Right cardiac atrium (tissue), 5 donors: Measurements from ENCODE around the gene FCMR. TPM values are rescaled to one million over a fixed set of nuclear protein-coding genes. Genes with fewer than 3 reads are reported as not detected.

Source experiments
- ATAC-seq, 2 donors: fragments of 200-7000 bp; cut with Tn5 transposase; one replicate each; pipeline versions ENCODE4 v1.8.0 to v1.9.1; 2020; ENCODE audit warnings: moderate library complexity in 2 of 2, mild to moderate bottlenecking in 1 of 2
- DNase-seq, 3 donors: peaks; one replicate each; pipeline ENCODE4 v3.0.0-alpha.2; 2020
- H3K27ac ChIP-seq: one replicate; pipeline ENCODE4 v1.5.1; 2013; ENCODE audit warnings: mild to moderate bottlenecking, low read length, control low read depth, moderate library complexity
- H3K27me3 ChIP-seq: one replicate; pipeline ENCODE4 v1.6.1; 2013; ENCODE audit not compliant: control insufficient read depth, insufficient read depth
- H3K4me1 ChIP-seq: one replicate; pipeline ENCODE4 v1.6.1; 2013; ENCODE audit warnings: low read length; ENCODE audit not compliant: control insufficient read depth, insufficient read depth
- H3K4me3 ChIP-seq: one replicate; pipeline ENCODE4 v1.5.1; 2013; ENCODE audit warnings: low read length, control low read depth
- H3K9me3 ChIP-seq: one replicate; pipeline ENCODE4 v1.6.1; 2013; ENCODE audit warnings: low read length; ENCODE audit not compliant: control insufficient read depth
- WGBS: extraction: QIAGEN DNeasy Blood & Tissue Kit; methylation state at CpG from one replicate; pipeline ENCODE4 v1.1.7; 2013; 5-methylcytosine and 5-hydroxymethylcytosine counted together
- intact Hi-C, 4 donors: fragments of 100-400 bp; cut with DNase I; formaldehyde crosslinking; loops; one replicate each; pipeline versions ENCODE4 v1.11.0 to v1.14.0; 2022 to 2023
- long read RNA-seq, 4 donors: library from polyadenylated mRNA; unstranded; transcript quantifications; one replicate each; pipeline ENCODE4 v2.0.0, GENCODE V29; 2020 to 2021
- polyA plus RNA-seq: library from polyadenylated mRNA; stranded (reverse); fragments of 200-250 nt; gene quantifications from one replicate; pipeline ENCODE4 v1.2.3, GENCODE V29; 2013
- total RNA-seq, 4 donors: library from RNA; stranded (reverse); fragmentation: NEBNext Ultra II Directional; extraction: Animal tissue kit (Norgen Biotek cat#: 25700); gene quantifications; one replicate each; pipeline ENCODE4 v1.2.1, GENCODE V29; 2021
- donor health status: healthy with polysubstance abuse.
- donor health status: DM: no; HTN: yes; CAD: no.
- donor health status: DM: no; HTN: no; CAD: no.
- donor health status: DM: no; HTN: yes; CAD: no; lungs with severe emphysema.
- donor health status: DM: yes; HTN: yes; CAD: no.

FCMR gene, protein sequence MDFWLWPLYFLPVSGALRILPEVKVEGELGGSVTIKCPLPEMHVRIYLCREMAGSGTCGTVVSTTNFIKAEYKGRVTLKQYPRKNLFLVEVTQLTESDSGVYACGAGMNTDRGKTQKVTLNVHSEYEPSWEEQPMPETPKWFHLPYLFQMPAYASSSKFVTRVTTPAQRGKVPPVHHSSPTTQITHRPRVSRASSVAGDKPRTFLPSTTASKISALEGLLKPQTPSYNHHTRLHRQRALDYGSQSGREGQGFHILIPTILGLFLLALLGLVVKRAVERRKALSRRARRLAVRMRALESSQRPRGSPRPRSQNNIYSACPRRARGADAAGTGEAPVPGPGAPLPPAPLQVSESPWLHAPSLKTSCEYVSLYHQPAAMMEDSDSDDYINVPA
- total RNA-seq (1 to 10 TPM; 1.7 to 2.7 (median 2.1) TPM), polyA plus RNA-seq (0.81 TPM)
- long read RNA-seq, donor 1, partial matches to known transcripts, result 0 of 1 reads
- long read RNA-seq, donor 1, other reads (novel, unspliced or antisense), result 1 of 1 reads
- long read RNA-seq, donor 2, partial matches to known transcripts, result 0 of 4 reads
- long read RNA-seq, donor 2, other reads (novel, unspliced or antisense), result 2 of 4 reads
- long read RNA-seq, donor 3, partial matches to known transcripts, result 1 of 1 reads
- long read RNA-seq, donor 3, other reads (novel, unspliced or antisense), result 0 of 1 reads
- long read RNA-seq, donor 4, result 0 reads

DNA sequence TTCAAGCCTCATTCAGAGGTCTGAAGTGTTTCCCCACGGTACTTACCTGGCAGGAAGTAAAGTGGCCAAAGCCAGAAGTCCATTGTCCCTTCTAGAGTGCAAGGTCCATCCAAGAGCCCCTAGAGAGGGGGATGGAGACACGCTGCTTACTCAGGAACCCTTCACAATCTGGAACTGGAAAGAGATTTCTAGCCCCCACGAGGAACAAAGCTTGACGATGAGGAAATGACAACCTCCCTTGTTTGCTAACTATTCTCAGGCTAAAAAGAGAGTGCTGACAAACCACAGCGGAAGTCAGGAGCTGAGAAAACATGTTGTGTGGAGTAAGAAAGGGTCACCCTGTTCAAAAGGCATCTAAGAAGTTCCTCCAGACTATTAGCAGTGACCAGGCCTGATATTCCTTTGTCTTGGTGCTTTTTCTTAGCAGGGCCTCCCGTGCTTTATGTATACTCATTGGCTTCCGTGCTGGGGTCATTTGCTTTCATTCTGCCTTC lies at the start of gene FCMR:
FCMR (minus strand) TSS at position 170 of the 494 bp plus-strand sequence; CDS start at position 83, 87 bp downstream.
- intact Hi-C loops, result no loop called here
- no peaks in the 10 kb centered on the region for H3K27me3 ChIP-seq
- no peak for DNase-seq
- no peak within 1 kb of the TSS for H3K27ac ChIP-seq
- H3K9me3 ChIP-seq, result no peaks in the 10 kb centered on the region
- no peaks in the 10 kb centered on the region for H3K4me1 ChIP-seq
- ATAC-seq, result peak in 1 of 2 donors; percentile 24
- no peak within 1 kb of the TSS for H3K4me3 ChIP-seq
- 45% methylated on average over 7 of the region's 7 CpGs for WGBS

DNA sequence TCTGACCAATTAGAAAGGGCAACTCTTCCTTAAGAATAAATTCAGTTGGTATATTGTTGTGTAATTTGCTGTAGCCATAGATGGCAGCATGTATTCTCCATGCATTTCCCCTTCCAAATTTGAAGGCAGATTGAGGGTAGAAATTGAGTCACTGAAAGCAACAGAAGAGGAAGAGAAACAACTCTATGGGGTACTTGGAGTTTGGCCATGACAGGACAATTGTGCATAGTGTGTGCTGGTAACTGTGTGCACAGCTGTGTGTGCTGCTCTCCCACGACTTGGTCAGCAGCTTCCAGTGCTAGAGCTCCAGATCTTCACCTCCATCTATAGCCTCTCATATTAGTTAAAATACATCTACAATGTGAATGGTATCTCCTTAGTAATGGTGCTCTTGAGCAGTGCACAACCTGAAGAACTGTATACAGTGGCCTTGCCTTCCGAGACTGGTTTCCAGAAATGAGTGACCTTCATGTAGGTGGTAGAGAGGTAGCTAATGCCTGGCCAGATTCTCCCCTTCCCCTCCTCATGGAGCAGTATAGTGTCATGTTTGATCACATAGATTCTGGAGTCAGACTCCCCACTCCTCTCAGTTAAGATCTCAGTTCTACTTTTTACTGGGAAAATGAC lies 49.4 kb upstream of the FCMR start:
- H3K4me3 ChIP-seq, result no peak overlapping the region
- intact Hi-C loops, result no loop called here
- H3K27me3 ChIP-seq, result no peaks in the 10 kb centered on the region
- no peaks in the 10 kb centered on the region for H3K9me3 ChIP-seq
- H3K27ac ChIP-seq, result no peak overlapping the region
- 65% methylated on average over 2 of the region's 2 CpGs for WGBS
- no peaks in the 10 kb centered on the region for H3K4me1 ChIP-seq
- ATAC-seq, result no peak
- no peak for DNase-seq

DNA sequence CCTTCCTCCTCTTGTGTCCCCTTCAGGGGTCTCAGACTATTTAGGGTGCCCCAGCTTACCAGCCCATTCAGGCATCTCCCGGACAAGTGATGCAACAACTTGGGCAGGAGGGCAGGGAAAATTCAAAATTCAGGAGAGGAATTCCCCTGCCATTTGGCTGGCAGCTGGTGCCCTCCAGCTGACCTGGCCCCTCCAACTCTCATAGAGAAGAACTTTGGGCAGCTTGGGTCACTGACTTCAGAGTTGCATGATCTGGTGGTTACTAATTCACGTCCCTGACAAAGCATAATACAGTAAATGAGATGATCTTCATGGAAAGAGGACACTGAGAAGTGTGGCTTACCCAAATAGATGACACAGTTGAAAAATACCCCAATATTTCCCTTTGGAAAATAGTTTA lies 48.7 kb upstream of the FCMR start, which contains the start of gene FCAMR:
FCAMR (minus strand) TSS at position 15 of the 400 bp plus-strand sequence. CDS start 335 bp downstream, outside the sequence.
- H3K27me3 ChIP-seq, result no peaks in the 10 kb centered on the region
- H3K4me1 ChIP-seq, result no peaks in the 10 kb centered on the region
- no peaks in the 10 kb centered on the region for H3K9me3 ChIP-seq
- no peak for DNase-seq
- H3K27ac ChIP-seq, result no peak within 1 kb of the TSS
- ATAC-seq, result no peak
- 77% methylated on average over 2 of the region's 2 CpGs for WGBS
- intact Hi-C loops, result no loop called here
- H3K4me3 ChIP-seq, result no peak within 1 kb of the TSS

DNA sequence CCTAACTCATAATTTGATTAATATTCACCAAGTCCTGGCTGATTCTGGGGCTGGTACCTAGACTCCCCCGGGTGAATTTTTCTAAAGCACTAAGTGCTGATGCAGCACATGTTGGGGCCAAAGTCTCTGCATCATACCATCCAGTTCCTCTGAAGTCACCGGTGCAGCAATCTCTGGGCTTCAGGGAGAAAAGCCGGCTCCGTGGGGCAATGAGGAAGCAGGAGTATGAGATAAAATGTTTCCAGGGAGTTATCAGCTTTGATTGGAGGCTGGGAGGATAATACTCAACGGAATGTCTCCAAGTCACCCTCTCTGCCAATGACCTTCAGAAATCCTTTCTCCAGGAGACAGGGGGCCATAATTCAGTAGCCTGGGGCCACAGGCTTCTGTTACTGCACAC lies 47.3 kb upstream of the FCMR start:
- Histone ChIP-seq H3K4me3 (no peak overlapping the region), H3K27me3 (no peaks in the 10 kb centered on the region), H3K9me3 (no peaks in the 10 kb centered on the region), H3K4me1 (no peaks in the 10 kb centered on the region), H3K27ac (no peak overlapping the region)
- ATAC-seq (no peak), DNase-seq (no peak)
- intact Hi-C loops, result no loop called here
- 27% methylated on average over 5 of the region's 5 CpGs for WGBS

DNA sequence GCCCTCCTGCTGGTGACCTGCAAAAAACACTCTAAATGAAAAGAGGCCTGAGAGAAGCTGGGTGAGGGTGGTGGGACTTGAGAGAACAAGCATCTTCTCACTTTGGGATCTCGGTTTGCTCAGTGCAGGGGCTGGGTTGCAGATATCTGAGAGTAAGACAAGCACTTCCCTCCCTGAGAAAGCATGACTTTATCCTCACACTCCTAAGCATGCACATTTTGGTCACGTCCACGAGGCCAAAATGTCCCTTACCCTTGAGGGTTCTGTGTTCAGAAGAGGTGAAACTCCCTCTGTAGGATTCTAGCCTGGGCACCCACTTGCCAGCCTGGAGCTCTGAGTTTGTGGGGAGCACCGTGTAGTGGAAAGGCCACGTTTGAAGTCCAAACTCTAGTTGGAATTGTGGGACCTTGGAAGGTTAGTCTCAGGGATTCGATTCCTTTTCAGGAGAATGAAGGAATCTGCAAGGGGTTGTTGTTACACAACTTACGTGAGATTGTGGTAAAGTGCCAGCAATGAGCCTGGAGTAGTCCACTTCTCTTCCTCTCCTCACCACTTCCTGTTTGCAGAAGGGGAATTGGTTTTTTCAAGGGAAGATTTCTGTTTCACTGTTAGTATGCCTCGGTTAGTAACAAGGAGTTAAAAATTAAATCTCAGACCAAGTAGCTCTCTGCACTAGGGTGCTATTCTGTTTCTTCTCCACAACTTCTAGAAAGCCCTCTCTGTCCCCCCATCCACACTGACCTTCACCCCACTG lies 45.5 kb upstream of the FCMR start:
- Histone ChIP-seq H3K27me3 (no peaks in the 10 kb centered on the region), H3K4me1 (no peaks in the 10 kb centered on the region), H3K27ac (no peak overlapping the region), H3K4me3 (no peak overlapping the region), H3K9me3 (no peaks in the 10 kb centered on the region)
- 62% methylated on average over 8 of the region's 8 CpGs for WGBS
- DNase-seq, result no peak
- ATAC-seq, result no peak
- intact Hi-C loops, result no loop called here

DNA sequence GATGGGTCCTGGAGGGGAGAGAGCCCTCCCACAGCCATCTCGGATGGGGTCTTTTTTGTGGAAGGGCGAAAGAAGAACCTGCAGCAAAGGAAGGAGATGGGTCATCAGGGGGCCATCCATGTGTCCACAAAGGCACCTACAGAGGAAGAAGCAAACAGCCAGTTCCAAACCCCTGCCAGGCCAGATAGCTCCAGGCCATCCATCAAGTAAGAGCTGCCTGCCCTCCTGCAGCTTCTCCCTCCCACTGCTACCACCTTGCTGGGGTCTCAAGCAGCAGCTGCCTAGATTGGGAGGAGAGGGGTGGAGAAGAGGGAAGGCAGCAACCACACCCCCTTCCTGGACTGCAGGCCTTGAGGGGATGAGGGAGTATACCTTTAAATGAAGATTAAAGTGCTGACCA lies 44.0 kb upstream of the FCMR start:
- Histone ChIP-seq H3K27me3 (no peaks in the 10 kb centered on the region), H3K4me1 (no peaks in the 10 kb centered on the region), H3K27ac (no peak overlapping the region), H3K4me3 (no peak overlapping the region), H3K9me3 (no peaks in the 10 kb centered on the region)
- ATAC-seq (no peak), DNase-seq (no peak)
- intact Hi-C loops, result no loop called here
- 84% methylated on average over 2 of the region's 2 CpGs for WGBS

DNA sequence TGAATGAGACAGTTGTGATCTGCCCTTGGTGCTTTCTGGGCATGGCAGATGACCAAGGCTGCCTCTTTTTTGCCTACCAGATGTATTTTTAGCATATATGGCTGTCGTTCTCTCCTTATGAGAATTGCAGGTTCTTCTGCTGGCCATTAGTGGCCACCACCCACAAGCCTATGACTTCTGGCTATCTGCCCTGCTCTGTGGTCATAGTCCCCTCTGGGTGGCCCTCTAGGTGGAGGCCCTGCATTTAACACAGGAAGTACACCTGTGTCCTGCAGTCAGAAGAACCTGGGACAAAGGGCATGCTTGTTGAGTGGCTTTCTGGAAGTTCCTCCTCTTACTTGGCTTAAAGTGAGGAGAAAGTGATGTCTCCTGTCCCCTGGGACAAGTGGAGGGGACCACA lies 42.0 kb upstream of the FCMR start:
- Histone ChIP-seq H3K27ac (no peak overlapping the region), H3K27me3 (no peaks in the 10 kb centered on the region), H3K9me3 (no peaks in the 10 kb centered on the region), H3K4me1 (no peaks in the 10 kb centered on the region), H3K4me3 (no peak overlapping the region)
- no peak for DNase-seq
- no peak for ATAC-seq
- intact Hi-C loops, result no loop called here
- WGBS, result 74% methylated on average over 1 of the region's 1 CpG

DNA sequence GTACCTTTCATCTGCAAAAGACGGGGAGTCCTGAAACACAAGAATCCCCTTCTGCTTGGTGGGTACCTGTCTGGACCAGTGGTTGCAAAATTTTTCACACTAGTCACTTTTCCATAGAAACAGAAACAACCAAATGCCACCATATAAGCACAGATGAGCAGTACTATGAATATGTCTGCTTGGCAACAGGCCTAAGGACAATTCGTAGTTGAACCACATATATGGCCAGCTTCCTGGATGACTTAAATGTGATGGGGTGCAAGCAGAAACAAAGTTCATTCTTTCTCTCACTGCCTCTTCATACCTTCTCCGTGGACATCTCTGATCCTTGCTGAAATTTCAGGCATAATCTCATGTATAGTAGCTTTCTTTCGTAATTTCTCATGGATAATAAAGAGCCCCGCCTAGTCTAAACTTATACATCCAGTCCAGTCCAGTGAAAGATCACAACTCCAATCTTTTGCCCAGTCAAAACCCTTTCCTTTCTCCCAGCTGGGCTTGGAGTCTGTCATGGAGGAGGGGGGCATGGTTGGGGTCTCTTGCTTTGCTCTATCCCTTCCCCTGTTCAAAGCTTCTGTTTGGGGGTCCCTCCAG lies 41.5 kb upstream of the FCMR start:
- no peak overlapping the region for H3K4me3 ChIP-seq
- no peaks in the 10 kb centered on the region for H3K4me1 ChIP-seq
- intact Hi-C loops, result no loop called here
- DNase-seq, result no peak
- no peak for ATAC-seq
- H3K9me3 ChIP-seq, result no peaks in the 10 kb centered on the region
- 83% methylated on average over 5 of the region's 5 CpGs for WGBS
- no peak overlapping the region for H3K27ac ChIP-seq
- no peaks in the 10 kb centered on the region for H3K27me3 ChIP-seq

DNA sequence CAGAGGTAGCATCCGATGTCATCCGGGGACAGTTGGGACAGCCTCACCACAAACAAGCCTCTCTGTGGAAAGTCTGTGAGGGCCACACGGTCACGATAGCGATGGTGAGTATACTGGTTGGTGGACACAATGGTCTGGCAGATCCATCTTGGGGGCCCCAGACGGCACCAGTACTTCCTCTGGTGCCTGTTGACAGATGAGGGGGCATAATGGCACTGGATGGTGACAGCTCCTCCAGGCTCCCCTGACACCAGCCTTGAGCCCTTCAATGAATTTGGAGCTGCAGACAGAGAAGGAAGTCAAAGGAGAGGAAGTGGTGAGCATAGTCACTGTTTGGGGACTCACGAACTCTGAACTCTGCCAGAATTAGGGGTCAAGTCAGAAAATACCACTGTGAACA lies 40.5 kb upstream of the FCMR start:
- Histone ChIP-seq H3K27ac (no peak overlapping the region), H3K4me1 (no peaks in the 10 kb centered on the region), H3K9me3 (no peaks in the 10 kb centered on the region), H3K27me3 (no peaks in the 10 kb centered on the region), H3K4me3 (no peak overlapping the region)
- no peak for ATAC-seq
- DNase-seq, result no peak
- intact Hi-C loops, result no loop called here
- 79% methylated on average over 7 of the region's 7 CpGs for WGBS

DNA sequence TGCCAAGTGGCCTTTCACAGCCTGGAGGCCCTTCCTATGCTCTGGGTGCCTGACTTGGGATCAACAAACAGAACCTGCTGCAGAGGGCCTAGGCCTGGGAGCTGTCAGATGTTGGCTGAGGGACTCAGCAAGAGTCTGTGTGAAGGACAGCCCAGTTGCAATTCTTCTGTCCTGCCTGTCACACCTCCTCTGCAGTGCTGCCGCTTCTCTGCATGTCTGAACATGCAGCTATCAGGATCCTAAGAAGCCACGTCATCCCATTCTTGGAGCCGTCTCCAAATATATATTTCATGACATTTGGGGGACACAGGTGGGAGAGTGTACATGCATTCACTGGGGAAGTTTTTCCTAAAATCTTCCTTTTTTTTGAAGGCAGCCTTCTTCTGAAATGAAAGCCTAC lies 39.9 kb upstream of the FCMR start:
- intact Hi-C loops, result no loop called here
- Histone ChIP-seq H3K4me3 (no peak overlapping the region), H3K27ac (no peak overlapping the region), H3K27me3 (no peaks in the 10 kb centered on the region), H3K9me3 (no peaks in the 10 kb centered on the region), H3K4me1 (no peaks in the 10 kb centered on the region)
- DNase-seq (no peak), ATAC-seq (no peak)
- 78% methylated on average over 3 of the region's 3 CpGs for WGBS
